ENCODE data around the gene TP53BP2. TPM values are rescaled to one million over a fixed set of nuclear protein-coding genes. Genes with fewer than 3 reads are reported as not detected.
"Not testable (repeated sequence)": the region's sequence is repeated elsewhere in the genome, so short reads cannot be mapped to it uniquely, and the experiment has no call there.

Gene TP53BP2
- total RNA-seq, 2 experiments from 2014 or later = 28.3 to 34.5 TPM

DNA sequence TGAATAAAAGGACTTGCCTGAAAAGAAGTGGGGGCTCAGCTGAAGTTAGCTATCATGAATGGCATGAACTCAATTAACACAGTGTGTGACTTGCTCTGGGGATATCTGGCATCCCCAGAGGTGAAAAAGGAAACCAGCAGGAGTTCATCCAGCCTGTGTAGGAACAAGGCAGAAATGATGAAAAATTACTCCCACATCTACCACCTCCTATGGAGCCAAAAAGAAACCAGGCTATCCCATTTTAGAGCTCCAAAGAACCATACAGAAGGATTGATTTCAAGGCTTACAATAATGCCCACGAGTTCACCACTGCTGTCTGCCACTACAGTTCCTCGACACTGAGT is 25.3 kb downstream of the TP53BP2 start:
- ATAC-seq (no peak), DNase-seq (no peak)
- Mint-ChIP-seq H3K36me3 (ENCODE audit: low read depth) (peaks cover 19% of the 10 kb centered on the region), H3K4me1 (ENCODE audit: low read depth) (peaks cover 37% of the 10 kb centered on the region), H3K27ac (no peak overlapping the region), H3K27me3 (no peaks in the 10 kb centered on the region), H3K9me3 (no peaks in the 10 kb centered on the region), H3K4me3 (no peak overlapping the region)
- TF ChIP-seq, protein P1, sequence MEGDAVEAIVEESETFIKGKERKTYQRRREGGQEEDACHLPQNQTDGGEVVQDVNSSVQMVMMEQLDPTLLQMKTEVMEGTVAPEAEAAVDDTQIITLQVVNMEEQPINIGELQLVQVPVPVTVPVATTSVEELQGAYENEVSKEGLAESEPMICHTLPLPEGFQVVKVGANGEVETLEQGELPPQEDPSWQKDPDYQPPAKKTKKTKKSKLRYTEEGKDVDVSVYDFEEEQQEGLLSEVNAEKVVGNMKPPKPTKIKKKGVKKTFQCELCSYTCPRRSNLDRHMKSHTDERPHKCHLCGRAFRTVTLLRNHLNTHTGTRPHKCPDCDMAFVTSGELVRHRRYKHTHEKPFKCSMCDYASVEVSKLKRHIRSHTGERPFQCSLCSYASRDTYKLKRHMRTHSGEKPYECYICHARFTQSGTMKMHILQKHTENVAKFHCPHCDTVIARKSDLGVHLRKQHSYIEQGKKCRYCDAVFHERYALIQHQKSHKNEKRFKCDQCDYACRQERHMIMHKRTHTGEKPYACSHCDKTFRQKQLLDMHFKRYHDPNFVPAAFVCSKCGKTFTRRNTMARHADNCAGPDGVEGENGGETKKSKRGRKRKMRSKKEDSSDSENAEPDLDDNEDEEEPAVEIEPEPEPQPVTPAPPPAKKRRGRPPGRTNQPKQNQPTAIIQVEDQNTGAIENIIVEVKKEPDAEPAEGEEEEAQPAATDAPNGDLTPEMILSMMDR (IDR thresholded peaks at IDR 0.05) = no peak
- POLR2A ChIA-PET = interaction anchor here (0.9 kb wide), 1 partner anchor 26 kb away, joined by 4 read pairs; the partner anchor contains the start of gene TP53BP2
- intact Hi-C loops (cut with micrococcal nuclease) = no loop called here
- CTCF ChIA-PET = interaction anchor here (1.2 to 2.7 kb wide), 2 partner anchors 9 kb away, joined by 3 to 14 read pairs; no protein-coding TSS in a partner anchor

DNA sequence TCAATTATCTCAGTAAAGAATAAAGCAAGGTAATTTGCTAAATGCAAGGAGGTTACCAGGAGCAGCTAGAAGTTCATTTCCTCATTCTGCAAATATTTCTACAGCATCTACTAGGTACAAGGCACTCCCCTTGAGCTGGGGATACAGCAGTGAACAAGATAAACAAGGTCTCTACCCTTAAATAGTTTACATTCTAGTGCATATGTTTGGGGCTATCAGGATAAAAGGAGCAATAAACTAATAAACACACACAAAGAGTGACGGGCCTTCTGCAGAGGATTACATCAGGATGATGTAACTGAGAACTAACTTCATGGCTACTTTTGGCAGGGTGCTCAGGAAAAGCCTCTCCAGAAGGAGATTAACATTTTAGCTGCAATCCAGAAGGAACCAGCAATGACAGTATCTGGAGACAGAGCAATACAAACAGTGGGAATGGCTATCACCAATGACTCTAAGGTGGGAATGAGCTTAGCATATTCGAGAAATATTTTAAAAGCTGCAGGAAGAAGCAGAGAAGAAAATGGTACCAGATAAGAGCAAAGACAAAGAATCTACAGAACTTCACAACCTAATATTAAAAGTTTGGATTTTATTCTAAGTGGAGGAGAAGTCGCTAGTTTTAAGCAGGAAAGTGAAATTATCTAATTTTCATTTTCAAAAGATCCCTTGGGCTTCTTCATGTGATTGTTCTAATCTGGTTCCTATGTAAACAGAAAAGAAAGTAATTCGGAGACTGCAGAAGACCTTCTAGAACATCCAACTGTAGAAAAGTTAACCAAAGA is 25.8 kb downstream of the TP53BP2 start:
- Mint-ChIP-seq H3K9me3 (no peaks in the 10 kb centered on the region), H3K27ac (no peak overlapping the region), H3K36me3 (ENCODE audit: low read depth) (peaks cover 19% of the 10 kb centered on the region), H3K4me1 (ENCODE audit: low read depth) (peaks cover 37% of the 10 kb centered on the region), H3K4me3 (no peak overlapping the region), H3K27me3 (no peaks in the 10 kb centered on the region)
- DNase-seq (no peak), ATAC-seq (no peak)
- ChIA-PET CTCF (interaction anchor here (1.2 to 2.7 kb wide), 2 partner anchors 8 to 9 kb away, joined by 3 to 14 read pairs; no protein-coding TSS in a partner anchor), POLR2A (interaction anchor here (0.9 kb wide), 1 partner anchor 26 kb away, joined by 4 read pairs; the partner anchor contains the start of gene TP53BP2)
- intact Hi-C loops (cut with micrococcal nuclease) = loop anchor here (10.0 kb wide), 1 partner anchor 85 kb away; no protein-coding TSS in a partner anchor
- TF ChIP-seq, protein P1 (IDR thresholded peaks at IDR 0.05) = no peak

DNA sequence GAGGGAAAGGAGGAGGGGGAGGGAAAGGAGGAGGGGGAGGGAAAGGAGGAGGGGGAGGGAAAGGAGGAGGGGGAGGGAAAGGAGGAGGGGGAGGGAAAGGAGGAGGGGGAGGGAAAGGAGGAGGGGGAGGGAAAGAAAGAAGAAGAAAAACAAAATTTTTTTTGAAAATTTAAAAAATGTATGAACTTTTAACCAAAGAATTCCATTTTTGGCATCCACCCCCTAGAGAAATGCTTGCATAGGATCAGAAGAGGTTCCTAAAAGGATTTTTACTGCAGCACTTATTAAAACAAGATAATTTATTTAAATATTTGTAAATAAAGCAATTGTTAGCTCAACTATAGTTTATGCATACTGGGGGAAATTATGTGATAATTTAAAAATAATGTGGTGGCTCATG is 28.5 kb downstream of the TP53BP2 start:
- ATAC-seq = not testable (repeated sequence)

DNA sequence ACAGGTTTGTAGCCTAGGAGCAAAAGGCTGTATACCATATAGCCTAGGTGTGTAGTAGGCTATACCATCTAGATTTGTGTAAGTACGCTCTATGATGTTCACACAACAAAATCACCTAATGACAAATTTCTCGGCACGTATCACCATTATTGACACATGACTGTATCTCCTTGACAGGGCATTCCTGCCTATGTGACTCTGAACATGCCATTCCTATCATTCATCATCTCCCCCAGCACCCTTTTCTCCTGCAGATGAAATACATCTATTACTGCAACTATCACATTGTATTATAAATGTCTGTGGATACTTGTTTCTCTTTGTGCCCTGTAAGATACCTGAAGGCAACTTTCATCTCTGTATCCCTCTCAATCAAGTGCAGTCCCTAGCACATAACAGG is 29.9 kb downstream of the TP53BP2 start:
- POLR2A ChIA-PET = no interaction called here

More for the DNA sequence above, 28.5 kb downstream of the TP53BP2 start:
- CTCF ChIA-PET, DNase-seq, H3K27me3 Mint-ChIP-seq, H3K9me3 Mint-ChIP-seq, H3K27ac Mint-ChIP-seq, H3K4me3 Mint-ChIP-seq, POLR2A ChIA-PET: not testable (repeated sequence)
- H3K36me3 Mint-ChIP-seq (ENCODE audit: low read depth) = peaks cover 33% of the 10 kb centered on the region
- peaks cover 32% of the 10 kb centered on the region for H3K4me1 Mint-ChIP-seq (ENCODE audit: low read depth)
- intact Hi-C loops (cut with micrococcal nuclease) = loop anchor here (10.0 kb wide), 1 partner anchor 88 kb away; no protein-coding TSS in a partner anchor

DNA sequence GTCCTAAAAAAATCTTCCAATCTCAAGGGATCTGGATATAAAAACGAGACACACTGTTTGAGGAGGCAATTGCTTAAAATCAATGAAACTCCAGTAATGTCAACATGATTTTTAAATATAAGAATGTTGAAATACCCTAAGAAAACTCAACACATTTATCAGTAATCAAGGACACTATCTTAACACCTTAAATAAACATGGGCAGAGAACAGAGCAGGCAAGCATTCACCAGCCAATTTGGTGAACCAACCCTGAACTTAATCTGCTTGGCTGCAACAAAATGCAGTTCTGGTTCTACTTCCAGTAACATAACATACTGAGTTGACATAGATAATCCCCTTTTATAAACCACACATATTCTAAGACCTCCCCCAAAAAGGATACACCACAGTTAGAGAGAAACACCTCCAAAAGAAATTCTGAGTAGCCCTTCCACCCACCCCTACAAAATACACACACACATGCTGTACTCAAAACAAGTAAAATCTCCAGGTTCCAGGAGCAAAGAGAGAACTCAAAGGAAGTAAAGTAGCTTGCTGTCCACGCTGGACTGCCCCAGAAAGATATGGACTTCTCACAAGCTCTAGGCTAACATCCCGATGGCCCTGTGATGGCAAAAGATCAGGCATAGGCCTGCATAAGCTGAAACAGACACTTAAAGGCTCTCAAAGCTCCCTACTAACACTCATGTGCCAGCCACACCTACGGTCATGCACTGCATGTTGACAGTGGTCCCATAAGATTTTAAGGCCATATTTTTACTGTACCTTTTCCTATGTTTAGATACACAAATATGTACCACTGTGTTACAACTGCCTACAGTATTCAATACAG is 30.5 kb downstream of the TP53BP2 start:
- ChIA-PET CTCF (no interaction called here), POLR2A (interaction anchor here (0.6 kb wide), 1 partner anchor 54 kb away, joined by 5 read pairs; no protein-coding TSS in a partner anchor)
- TF ChIP-seq, protein P1 (IDR thresholded peaks at IDR 0.05) = no peak
- Mint-ChIP-seq H3K27ac (no peak overlapping the region), H3K4me3 (no peak overlapping the region), H3K4me1 (ENCODE audit: low read depth) (peaks cover 33% of the 10 kb centered on the region), H3K9me3 (no peaks in the 10 kb centered on the region), H3K27me3 (no peaks in the 10 kb centered on the region), H3K36me3 (ENCODE audit: low read depth) (peaks cover 27% of the 10 kb centered on the region)
- intact Hi-C loops (cut with micrococcal nuclease) = loop anchor here (10.0 kb wide), 1 partner anchor 90 kb away; no protein-coding TSS in a partner anchor
- no peak for DNase-seq
- no peak for ATAC-seq

More for the DNA sequence above, 29.9 kb downstream of the TP53BP2 start:
- CTCF ChIA-PET = no interaction called here
- Mint-ChIP-seq H3K36me3 (ENCODE audit: low read depth) (peaks cover 31% of the 10 kb centered on the region), H3K27ac (no peak overlapping the region), H3K9me3 (no peaks in the 10 kb centered on the region), H3K4me1 (ENCODE audit: low read depth) (peaks cover 31% of the 10 kb centered on the region), H3K4me3 (no peak overlapping the region), H3K27me3 (no peaks in the 10 kb centered on the region)
- DNase-seq (no peak), ATAC-seq (no peak)
- TF ChIP-seq, protein P1 (IDR thresholded peaks at IDR 0.05) = no peak
- intact Hi-C loops (cut with micrococcal nuclease) = loop anchor here (10.0 kb wide), 1 partner anchor 89 kb away; no protein-coding TSS in a partner anchor

All from activated CD8-positive, alpha-beta T cell treated with anti-CD3 and anti-CD28 coated beads for 36 hours (primary cell).